IPS-18a (cell line): Measurements from ENCODE around the gene RRP12.

Experiments used
- H3K27ac ChIP-seq: one replicate; pipeline ENCODE4 v1.5.1; 2013; ENCODE audit warnings: low read length
- H3K27me3 ChIP-seq: one replicate; pipeline ENCODE4 v1.6.1; 2013; ENCODE audit warnings: mild to moderate bottlenecking, low read length; ENCODE audit not compliant: control insufficient read depth, insufficient read depth
- H3K36me3 ChIP-seq: one replicate; pipeline ENCODE4 v1.6.1; 2013; ENCODE audit warnings: low read depth, low read length; ENCODE audit not compliant: control insufficient read depth
- H3K4me1 ChIP-seq: one replicate; pipeline ENCODE4 v1.6.1; 2013; ENCODE audit warnings: low read depth, low read length; ENCODE audit not compliant: control insufficient read depth
- H3K4me3 ChIP-seq: one replicate; pipeline ENCODE4 v1.5.1; 2013; ENCODE audit warnings: low read length
- H3K9ac ChIP-seq: one replicate; pipeline ENCODE4 v1.6.1; 2013; ENCODE audit warnings: mild to moderate bottlenecking, low read length, moderate library complexity
- H3K9me3 ChIP-seq: one replicate; pipeline ENCODE4 v1.6.1; 2013; ENCODE audit warnings: low read depth, low read length; ENCODE audit not compliant: control insufficient read depth

Gene RRP12

DNA sequence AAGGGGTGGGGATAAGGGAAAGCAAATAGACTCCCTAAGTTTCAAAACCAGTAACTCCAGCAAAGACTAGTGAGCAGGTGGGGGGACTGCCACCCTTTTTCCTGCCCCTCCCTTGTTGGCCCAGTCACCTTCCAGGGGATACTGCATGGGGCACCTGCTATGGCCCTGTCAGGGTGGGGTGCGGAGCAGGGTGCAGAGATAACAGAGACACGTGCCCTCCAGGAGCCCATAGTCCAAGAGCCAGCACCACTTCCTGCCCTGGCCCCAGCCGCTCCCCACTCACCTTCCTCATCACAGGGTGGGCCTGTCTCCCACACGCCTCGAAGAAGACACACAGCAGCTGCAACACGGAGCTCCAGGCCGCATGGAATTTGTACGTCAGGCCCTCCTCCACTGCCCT, 20.6 kb downstream of the RRP12 start:
- Histone ChIP-seq H3K9ac (no peak overlapping the region), H3K9me3 (no peaks in the 10 kb centered on the region), H3K36me3 (peaks cover 50% of the 10 kb centered on the region)

GRCh38 chr10:97378933-97379921, 21.9 kb downstream of the RRP12 start:
- Histone ChIP-seq H3K9ac (no peak overlapping the region), H3K4me1 (no peaks in the 10 kb centered on the region), H3K36me3 (peaks cover 49% of the 10 kb centered on the region), H3K27me3 (no peaks in the 10 kb centered on the region), H3K4me3 (no peak overlapping the region), H3K27ac (no peak overlapping the region), H3K9me3 (no peaks in the 10 kb centered on the region)

More for the DNA sequence above, 20.6 kb downstream of the RRP12 start:
- no peak overlapping the region for H3K4me3 ChIP-seq
- H3K27me3 ChIP-seq = no peaks in the 10 kb centered on the region
- H3K27ac ChIP-seq = no peak overlapping the region
- no peaks in the 10 kb centered on the region for H3K4me1 ChIP-seq

- Histone ChIP-seq H3K36me3 (peaks cover 63% of the 10 kb centered on the region), H3K27me3 (no peaks in the 10 kb centered on the region), H3K9me3 (no peaks in the 10 kb centered on the region), H3K9ac (no peak overlapping the region), H3K4me1 (no peaks in the 10 kb centered on the region), H3K4me3 (no peak overlapping the region), H3K27ac (no peak overlapping the region)
Observed at GRCh38 chr10:97376413-97376812, 24.7 kb downstream of the RRP12 start.

DNA sequence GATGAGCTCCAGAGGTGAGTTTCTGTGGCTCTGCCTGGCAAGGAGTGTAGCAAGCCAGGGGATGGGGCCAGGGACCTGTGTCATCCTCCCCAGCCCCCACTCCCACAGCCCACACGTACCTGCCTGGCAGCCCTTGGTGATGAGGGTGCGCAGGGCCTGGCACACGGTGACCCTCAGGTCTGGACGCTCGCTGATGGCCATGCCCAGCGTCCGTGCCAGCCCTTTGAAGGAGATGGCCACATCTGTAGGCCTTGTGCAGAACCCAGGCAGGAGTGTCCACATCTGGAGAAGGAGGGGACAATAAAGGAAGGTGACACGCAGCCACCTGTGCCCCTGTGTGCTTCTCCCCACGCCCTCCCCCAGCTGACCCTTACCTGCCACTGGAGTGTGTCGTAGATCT, 27.7 kb downstream of the RRP12 start:
- Histone ChIP-seq H3K4me3 (no peak overlapping the region), H3K9me3 (no peaks in the 10 kb centered on the region), H3K9ac (no peak overlapping the region), H3K27ac (no peak overlapping the region), H3K36me3 (peaks cover 71% of the 10 kb centered on the region), H3K27me3 (no peaks in the 10 kb centered on the region), H3K4me1 (no peaks in the 10 kb centered on the region)

DNA sequence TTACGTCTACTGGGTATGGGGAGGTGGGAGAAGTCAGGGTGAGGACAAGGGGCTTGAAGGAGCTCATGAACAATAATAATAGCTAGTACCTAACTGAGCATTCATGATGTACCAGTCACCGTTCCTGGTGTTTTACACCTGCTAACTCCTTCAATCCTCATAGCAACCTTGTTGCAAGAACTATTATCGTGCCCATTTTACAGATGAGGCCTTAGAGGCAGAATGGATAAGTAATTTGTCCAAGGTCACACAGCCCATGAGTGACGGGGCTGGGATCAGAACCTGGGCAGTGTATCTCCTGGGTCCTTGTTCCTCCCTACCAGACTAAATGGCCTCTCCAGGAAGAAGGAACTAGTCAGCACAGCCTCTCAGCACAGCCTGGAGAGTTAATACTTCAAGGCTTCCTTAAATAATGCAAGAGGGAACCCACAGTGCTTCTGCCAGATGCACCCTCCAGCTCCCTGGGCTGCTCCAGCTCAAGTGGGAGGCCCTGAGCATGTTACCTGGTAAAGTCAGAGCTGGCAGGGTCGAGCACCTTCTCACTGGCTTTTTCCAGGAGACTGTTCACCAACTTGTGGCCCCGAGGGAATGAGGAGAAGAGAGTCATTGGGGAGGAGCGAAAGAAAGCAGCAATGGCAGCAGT, 28.8 kb downstream of the RRP12 start:
- Histone ChIP-seq H3K36me3 (peaks cover 66% of the 10 kb centered on the region), H3K27me3 (no peaks in the 10 kb centered on the region), H3K4me3 (no peak overlapping the region), H3K9me3 (no peaks in the 10 kb centered on the region), H3K4me1 (no peaks in the 10 kb centered on the region), H3K27ac (no peak overlapping the region), H3K9ac (no peak overlapping the region)

DNA sequence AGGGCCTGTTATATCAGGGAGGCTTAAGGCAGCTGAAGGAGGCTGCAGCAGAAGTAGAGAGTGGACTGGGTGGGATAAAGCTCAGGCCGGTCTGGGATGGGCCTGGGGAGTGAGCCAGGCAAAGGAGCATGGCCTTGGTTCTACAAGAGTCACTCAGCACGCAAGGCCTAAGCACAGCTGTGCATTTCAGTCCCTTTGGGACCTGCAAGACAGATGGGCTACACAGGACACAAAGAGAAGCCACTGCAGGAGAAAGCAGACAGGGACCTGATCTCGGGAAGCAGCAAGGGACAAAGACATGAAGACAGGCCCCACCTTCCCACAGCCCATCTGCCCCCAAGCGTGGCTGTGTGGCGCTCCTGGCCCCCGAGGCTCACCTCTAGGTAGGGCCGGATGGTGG, 29.4 kb downstream of the RRP12 start:
- no peaks in the 10 kb centered on the region for H3K4me1 ChIP-seq
- H3K9ac ChIP-seq = no peak overlapping the region
- H3K9me3 ChIP-seq = no peaks in the 10 kb centered on the region
- no peak overlapping the region for H3K4me3 ChIP-seq
- no peak overlapping the region for H3K27ac ChIP-seq
- peaks cover 71% of the 10 kb centered on the region for H3K36me3 ChIP-seq
- H3K27me3 ChIP-seq = no peaks in the 10 kb centered on the region

GRCh38 chr10:97367126-97367649, 34.0 kb downstream of the RRP12 start:
- H3K27me3 ChIP-seq = no peaks in the 10 kb centered on the region
- H3K9me3 ChIP-seq = no peaks in the 10 kb centered on the region
- no peak overlapping the region for H3K9ac ChIP-seq
- no peak overlapping the region for H3K4me3 ChIP-seq
- no peak overlapping the region for H3K27ac ChIP-seq
- H3K4me1 ChIP-seq = no peaks in the 10 kb centered on the region
- peaks cover 71% of the 10 kb centered on the region for H3K36me3 ChIP-seq

- Histone ChIP-seq H3K36me3 (peaks cover 65% of the 10 kb centered on the region), H3K27me3 (no peaks in the 10 kb centered on the region), H3K9ac (no peak overlapping the region), H3K4me1 (no peaks in the 10 kb centered on the region), H3K9me3 (no peaks in the 10 kb centered on the region), H3K27ac (no peak overlapping the region), H3K4me3 (no peak overlapping the region)
Observed at GRCh38 chr10:97366572-97366971, 34.6 kb downstream of the RRP12 start.

GRCh38 chr10:97365761-97366351, 35.3 kb downstream of the RRP12 start:
- Histone ChIP-seq H3K9ac (no peak overlapping the region), H3K36me3 (peaks cover 57% of the 10 kb centered on the region), H3K27ac (no peak overlapping the region), H3K27me3 (no peaks in the 10 kb centered on the region), H3K4me3 (no peak overlapping the region), H3K9me3 (no peaks in the 10 kb centered on the region), H3K4me1 (no peaks in the 10 kb centered on the region)

DNA sequence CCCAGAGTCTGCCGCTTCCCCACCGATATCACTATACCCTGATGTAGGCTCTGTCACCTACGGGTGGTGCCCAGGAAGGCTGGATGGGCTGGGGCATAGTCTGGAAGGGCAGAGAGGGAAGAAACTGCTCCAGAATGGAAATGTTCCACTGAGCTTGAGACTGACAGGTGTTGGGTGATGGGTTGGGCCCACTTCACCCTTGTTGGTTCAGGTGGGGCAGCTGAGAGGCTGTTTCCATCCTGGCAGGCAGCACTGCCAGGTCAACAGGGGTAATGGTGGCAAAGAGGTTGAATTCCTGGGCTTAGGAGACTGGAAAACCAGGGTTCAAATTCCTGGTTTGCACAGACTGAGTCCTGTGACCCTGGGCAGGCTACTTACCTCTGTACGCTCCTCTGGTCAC, 38.1 kb downstream of the RRP12 start:
- H3K27me3 ChIP-seq = no peaks in the 10 kb centered on the region
- H3K4me1 ChIP-seq = no peaks in the 10 kb centered on the region
- H3K9ac ChIP-seq = no peak overlapping the region
- no peaks in the 10 kb centered on the region for H3K9me3 ChIP-seq
- H3K4me3 ChIP-seq = no peak overlapping the region
- no peak overlapping the region for H3K27ac ChIP-seq
- H3K36me3 ChIP-seq = peaks cover 50% of the 10 kb centered on the region

DNA sequence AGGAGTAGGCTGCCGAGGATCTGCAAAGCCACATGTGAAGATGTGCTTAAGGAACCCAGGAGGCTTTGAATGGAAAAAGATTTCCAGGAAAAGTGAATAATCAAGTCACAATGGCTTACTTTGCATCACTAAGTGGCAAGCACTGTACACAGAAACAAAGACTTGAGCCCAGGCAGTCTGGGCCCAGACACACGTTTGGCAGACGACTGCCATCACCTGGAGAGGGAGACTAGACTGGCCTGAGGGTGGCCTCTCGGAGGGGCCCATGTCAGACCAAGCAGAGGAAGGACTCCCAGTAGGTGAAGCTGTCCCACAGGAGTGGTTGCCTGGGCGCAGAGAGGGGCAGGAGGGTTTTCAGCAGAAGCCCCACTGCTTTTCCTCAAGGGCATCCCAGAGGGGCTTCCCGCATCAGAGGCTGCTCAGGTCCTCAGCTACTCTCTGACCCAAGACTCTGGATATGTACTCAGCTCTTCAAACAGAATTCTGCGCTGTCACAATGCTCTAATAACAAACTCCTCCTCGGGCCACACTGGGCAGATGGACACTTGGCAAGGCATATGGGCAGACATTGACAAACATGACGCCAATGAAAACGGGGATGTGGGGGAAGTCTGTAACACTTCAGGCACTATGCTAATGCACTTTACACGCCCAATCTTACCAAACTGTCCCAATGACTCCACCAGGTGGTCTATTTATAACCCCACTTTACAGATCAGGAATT, 38.7 kb downstream of the RRP12 start:
- Histone ChIP-seq H3K36me3 (peaks cover 50% of the 10 kb centered on the region), H3K27me3 (no peaks in the 10 kb centered on the region), H3K4me1 (no peaks in the 10 kb centered on the region), H3K9me3 (no peaks in the 10 kb centered on the region), H3K4me3 (no peak overlapping the region), H3K9ac (no peak overlapping the region), H3K27ac (no peak overlapping the region)
